HG02759 (cell line): Measurements from ENCODE around the gene INO80B.
A peak's percentile ranks its signal among the peaks of the same experiment; 100 is the strongest.
"Not testable (repeated sequence)": the region's sequence is repeated elsewhere in the genome, so short reads cannot be mapped to it uniquely, and the experiment has no call there.

ENCODE experiments used
- ATAC-seq: cut with Tn5 transposase; IDR thresholded peaks from one replicate; pipeline ENCODE4 v1.9.1; 2021; ENCODE audit warnings: mild to moderate bottlenecking, moderate library complexity; ENCODE audit not compliant: unreplicated experiment

The INO80B gene

DNA sequence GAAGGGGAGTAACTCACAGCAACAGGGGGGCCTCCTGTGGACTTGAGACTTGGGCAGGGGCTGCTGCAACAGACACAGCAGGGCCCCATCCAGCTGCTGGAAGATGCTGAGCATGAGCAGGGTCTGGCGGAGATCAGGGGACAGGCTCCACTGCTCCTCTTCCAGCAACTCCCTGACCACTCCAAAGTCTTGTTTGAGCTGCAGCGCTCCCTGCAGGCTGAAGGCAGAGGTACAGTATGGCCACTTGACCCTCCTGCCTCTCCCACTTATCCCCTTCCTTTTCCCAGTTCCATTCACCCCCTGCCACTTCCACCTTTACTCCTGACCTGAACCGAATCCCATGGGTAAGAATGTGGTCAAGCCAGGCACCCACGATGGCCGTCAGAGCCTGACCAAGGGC lies 20.0 kb downstream of the INO80B start:
- ATAC-seq: no peak

DNA sequence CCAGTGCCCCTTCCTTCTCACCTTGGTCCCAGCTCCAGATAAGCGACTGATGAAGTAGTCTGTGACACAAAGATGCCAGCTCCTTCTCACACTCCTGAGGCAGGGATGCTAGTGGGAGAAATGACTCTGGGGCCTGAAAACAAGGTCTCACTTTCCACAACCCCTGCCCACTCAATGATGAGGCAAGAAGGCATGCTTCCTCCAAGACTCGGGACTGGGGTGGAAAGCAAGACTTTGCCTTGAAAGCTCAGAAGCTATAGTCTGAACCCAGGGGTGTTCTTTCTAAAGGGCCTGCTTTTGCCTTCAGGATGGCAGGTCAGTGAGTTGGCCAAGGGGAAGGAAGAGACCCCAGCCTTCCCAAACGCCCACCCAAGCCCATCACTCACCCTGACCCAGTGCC lies 26.5 kb downstream of the INO80B start:
- ATAC-seq: no peak

DNA sequence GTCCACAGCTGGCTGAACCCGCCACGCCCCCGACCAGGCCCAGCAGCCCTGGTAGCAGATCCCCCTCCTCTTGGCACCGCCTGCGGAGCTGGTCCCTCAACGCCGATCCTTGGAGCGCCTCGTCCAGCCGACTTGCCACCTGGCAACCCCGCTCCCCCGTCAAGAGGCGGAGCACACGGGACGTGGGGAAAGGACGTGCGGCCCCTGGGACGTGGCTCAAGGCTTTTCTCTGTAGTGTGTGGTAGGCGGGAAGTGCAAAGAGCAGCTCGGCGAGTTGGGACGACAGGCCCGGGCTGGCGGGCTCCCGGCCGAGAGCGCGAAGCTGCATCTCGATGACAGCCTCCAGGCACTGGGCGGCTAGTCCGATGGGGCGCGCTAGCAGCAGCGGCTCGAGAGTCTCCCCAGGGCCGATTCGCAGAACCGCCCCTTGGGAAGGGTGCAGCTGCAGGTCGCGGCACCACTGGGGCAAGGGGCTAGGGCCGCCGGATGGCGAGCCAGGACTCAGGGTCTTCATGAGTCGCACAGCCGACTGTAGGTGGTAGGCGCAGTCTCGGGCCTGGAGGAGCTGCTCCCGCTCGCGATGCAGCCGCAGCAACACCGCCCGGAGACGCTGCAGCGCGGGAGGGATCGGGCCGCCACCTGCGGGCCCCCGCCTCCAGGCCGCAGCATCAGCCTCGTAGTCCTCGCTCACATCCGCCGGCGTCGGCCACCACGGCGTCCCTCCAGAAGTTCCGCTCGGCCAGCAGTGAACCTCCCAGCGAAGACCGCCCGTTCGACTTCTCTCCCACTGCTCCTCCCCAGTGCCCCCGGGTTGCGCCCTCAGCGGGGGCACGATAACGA lies 27.3 kb downstream of the INO80B start:
- peak; percentile 49 for ATAC-seq

DNA sequence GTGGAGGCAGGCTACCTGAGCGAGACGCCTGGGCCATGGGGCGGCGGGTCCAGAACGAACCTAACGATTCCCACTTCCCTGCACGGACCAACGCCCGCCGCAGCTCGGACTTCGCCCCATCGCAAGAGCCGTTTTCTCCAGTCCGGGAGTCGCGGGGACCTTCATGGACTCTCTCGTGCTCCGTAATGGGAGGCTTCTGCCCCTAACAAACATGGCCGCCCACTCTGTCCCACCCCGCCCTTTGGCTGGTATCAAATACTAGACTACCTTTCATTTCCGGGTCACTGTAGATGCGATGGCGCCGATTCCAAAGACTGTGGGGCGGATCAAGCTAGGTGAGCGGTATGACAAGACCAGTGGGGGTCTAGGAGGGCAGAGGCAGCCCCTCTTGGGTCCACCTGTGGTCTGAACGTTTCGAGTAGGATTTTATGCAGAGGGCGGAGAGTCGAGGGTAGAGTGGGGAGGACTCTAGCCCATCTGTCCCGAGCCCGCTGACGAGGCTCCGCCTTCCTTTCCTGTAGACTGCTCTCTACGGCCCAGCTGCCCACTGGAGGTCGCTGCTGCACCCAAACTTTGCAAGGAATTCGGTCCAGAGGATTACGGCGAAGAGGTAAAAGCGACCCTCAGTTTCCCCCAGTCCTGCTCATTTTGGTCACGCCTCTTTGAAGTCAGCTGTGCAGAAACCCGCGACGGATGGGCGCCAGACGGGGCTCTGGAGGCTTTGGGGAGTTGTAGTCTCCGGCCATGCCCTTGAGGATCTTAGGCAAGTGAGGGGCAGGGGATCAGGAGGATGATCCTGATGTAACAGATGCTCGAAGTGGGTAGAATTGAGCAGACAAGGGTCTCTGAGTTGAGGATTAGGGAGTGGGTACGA lies 28.2 kb downstream of the INO80B start, which contains the start of the genes CCDC142 and TTC31:
Gene CCDC142 (minus strand): TSS at position 198 of the 874 bp plus-strand sequence. CDS start 161 bp downstream, at position 37.
Gene TTC31 (plus strand): TSS at position 281 of the 874 bp plus-strand sequence. CDS start 15 bp downstream, at position 296.
- ATAC-seq: peak; percentile 90

DNA sequence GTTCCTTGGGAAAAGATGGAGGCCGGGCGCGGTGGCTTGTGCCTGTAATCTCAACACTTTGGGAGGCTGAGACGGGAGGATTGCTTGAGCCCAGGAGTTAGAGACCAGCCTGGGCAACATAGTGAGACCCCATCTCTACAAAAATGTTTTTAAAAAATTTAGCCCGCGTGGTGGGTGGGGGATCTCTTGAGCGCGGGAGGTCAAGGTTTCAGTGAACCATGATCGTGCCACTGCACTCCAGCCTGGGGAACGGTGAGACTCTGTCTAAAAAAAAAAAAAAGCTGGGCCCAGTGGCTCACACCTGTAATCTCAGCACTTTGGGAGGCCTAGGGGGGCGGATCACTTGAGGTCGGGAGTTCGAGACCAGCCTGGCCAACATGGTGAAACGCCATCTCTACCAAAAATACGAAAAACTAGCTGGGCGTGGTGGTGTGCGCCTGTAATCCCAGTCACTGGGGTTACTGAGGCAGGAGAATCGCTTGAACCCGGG lies 28.8 kb downstream of the INO80B start:
- ATAC-seq: not testable (repeated sequence)

DNA sequence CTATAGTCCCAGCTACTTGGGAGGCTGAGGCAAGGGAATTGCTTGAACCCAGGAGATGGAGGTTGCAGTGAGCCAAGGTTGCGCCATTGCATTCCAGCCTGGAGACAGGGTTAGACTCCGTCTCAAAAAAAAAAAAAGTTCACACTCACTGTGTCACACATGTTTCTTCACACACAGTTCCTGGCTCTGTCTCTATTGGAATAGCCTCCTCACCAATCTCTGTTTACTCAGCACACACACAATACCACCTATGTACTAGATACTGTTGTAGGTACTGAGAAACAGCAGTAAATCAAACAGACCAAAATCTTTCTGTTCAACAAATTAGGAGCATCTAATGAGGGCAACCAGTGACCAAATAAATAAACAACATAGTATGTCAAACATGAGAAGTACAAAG lies 31.3 kb downstream of the INO80B start:
- ATAC-seq: no peak

DNA sequence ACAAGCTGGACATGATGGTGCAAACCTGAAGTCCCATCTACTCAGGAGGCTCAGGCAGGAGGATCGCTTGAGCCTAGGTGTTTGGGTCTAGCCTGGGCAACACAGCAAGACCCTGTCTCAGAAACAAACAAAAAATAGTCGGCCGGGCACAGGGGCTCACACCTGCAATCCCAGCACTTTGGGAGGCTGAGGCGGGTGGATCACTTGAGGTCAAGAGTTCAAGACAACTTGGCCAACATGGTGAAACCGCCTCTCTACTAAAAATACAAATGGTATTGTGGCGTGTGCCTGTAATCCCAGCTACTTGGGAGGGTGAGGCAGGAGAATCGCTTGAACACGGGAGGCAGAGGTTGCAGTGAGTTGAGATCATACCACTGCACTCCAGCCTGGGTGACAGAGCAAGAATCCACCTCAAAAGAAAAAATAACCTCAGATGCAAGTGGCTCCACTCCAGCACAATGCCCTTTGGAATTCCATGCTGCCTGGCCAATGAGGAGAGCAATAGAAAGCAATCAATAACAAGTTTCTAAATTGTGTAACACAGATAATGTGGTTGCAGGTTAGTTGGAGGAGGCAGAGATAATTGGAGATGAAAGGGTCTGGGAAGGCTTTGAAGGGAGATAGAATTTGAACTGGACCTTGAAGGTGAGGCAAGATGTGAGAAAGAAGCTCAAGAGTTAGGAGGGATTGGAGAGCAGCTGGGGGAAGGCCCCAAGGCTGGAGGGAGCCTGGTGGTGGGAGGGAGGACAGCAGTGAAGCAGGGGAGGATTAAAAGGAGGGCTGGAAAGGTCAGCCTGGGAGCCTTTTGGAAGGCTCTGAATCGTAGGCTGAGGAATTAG lies 34.0 kb downstream of the INO80B start:
- no peak for ATAC-seq

DNA sequence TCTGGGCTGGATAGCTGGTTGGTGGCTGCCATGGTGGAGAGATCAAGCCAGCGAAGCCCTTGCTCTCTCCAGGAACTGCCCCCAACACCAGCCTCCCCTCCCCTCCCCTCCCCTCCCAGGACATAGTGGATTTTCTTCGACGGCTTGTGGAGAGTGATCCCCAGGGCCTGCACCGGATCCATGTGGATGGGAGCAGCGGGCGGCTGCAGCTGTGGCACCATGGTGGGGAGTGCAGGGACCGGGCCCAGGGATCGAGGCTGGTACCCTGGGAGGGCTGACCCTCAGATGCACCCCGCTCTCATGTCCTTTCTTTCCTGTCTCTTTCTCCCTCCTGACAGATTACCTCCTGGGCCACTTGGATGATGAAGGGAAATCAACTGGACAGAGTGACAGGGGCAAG lies 35.0 kb downstream of the INO80B start:
- no peak for ATAC-seq

DNA sequence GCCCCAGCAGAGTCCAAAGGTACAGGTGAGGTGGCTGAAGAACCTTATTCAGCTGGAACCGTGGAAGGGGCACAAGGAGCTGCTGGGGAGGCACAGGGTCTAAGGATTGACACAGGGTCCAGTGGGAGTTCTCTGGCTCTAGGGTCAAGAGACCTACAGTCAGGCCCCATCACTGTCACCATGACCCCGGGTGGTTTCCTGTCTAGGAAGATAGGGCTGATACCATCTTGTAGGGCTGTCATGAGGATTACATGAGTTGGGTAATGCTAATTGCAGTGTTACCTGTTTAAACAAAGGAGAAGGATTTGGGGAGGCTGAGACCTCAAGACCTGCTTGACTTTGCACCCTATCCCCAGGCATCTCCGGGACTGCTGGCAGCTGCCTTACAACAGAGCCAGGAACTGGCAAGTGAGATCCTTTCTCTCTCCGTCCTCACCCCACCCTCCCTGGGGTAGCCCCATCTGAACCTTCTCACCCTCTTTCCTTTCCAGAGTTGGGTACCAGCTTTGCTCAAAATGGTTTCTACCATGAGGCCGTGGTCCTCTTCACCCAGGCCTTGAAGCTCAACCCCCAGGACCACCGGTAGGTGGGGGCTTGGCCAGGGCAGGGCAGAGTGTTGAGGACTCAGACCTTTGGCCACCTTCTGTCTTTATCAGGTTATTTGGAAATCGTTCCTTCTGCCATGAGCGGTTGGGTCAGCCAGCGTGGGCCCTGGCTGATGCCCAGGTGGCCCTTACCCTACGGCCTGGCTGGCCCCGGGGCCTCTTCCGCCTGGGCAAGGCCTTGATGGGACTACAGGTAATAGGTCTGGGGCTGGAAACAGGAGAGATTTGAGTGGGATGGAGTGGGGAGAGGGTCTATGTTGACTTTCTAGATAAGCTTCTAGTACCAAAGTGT lies 37.0 kb downstream of the INO80B start:
- no peak for ATAC-seq

DNA sequence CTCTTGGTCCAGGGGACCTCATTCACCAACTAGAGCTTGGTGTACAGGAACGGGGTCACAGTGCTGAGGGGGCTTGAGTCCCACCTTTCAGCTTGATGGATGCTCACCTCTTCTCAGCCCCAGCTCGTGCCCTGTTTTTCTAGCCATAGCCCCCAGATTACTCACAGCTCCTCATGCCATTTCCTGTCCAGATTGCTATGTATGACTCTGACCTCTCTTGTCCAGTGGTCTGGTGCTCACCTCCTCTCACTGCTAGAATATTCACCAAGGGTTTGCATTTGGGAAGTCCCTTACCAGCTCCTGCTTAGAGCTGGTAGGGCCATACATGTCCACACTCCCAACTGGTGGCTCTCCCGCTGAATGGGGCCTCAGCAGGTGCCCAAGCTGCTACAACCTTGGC lies 38.7 kb downstream of the INO80B start:
- no peak for ATAC-seq

DNA sequence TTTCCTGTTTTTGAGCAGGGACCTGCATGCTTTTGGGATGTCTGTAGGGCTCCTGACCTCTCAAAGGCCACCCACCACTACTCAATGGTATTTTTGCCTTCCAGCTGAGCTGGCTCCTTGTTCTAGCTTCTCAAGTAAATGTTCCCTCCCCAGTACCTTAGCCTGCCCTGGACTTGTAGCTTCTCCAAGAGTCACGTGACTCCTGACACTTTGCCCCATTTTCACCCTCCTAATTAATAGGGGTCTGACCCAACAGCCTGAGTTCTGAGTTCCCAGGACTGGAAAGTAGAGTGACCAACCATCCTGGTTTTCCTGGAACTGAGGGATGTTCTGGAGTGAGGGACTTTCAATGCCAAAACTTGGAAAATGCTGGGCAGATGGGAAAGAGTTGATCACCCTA lies 40.6 kb downstream of the INO80B start:
- ATAC-seq: no peak

DNA sequence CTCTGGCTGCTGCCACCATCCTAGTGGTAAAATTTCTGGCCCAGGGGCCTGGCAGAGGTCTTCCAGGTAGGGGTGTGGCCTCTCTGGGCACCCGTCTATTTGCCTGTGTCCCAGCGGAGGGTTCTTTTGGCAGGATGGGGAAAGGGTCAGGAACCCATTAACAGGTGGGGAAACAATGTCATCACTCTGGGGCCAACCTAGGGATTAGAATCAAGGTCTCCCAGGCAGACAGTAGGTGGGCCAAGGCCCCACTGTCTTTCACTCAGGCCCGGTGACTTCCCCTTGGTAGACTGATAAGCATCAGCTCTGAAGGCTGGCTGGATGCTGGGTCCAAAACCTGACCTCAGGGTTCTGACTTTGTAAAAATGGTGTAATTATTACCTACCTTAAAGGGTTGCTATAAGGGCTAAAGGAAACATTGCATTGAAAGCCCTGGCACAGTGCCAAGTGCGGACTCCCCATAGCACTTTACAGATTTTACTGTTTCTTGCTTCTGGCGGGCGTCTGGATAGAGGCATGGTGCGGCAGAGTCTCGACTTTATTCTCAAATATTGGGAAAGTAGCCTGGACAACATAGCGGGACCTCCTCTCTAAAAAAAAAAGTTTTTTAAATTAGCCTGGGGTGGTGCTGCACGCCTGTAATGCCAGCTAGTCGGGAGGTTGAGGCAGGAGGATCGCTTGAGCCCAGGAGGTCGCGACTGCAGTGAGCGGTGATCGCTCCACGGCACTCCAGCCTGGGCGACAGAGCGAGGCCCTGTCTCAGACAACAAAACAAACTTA lies 42.3 kb downstream of the INO80B start:
- no peak for ATAC-seq

DNA sequence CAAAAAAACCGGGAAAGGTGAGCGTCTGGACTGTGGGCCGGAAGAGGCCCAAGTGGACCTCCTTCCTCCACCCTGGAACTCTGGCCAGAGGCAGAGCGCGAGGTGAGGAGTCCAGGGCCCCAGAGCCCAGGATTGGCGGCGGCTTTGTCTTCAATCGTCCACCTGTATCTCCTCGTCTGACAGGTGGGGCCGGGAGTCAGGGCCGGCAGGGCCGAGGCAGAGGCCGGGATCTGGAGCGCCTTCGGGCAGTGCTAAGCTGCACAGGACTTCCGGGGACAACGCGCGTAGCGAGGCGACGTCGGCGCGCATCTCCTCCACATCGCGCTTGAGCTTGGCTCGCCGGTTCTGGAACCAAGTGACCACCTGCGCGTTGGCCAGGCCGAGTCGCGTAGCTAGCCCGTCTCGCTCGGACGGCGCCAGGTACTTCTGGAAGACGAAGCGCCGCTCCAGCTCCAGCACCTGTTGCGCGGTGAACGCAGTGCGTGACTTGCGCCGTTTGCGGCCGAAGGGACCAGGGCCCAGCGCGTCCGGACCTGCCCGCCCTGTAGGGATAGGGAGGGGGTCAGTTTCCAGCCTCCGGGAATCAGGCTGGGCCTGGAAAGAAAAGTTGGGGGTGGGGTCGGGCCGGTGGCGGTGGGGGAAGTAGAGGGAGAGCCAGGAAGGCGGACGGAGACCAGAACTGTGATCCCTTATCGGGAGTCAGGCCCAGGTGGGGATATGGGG lies 43.1 kb downstream of the INO80B start:
- no peak for ATAC-seq

DNA sequence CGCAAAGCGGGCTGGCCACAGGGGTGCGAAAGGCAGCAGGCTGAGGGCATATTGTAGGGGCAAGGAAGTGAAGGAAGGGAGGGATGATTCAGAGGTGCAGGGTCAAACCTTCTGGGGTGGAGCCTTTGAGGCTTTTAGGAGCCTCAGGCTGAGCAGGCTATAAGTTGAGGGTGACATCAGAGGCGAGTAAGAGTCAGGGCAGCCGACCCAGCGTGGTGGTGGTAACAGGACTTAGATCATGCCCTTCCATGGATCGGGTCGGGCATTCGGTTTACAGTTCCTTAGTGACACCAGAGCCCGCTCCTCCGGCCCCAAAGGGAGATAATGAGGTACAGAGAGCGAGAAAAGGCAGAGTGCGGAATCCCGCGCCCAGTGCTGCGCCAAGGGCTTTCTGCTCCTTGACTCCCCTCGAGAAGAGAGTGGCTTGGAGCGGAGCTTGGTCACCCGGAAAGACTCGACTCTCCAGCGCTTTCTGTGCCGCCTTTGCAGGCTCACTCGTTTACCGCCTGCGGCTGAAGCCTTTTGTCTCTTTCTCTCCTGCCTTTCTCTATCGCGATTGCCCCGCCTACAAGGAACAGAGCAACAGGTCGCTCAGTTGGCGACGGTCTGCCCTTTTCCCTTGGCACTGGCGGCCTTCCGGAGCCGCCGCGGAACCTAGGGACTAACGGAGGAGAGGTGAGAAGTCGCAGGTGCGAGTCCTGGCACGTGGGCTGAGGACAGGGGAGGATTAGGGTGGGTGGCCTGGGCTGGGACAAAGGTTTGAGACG lies 43.8 kb downstream of the INO80B start:
- no peak for ATAC-seq

DNA sequence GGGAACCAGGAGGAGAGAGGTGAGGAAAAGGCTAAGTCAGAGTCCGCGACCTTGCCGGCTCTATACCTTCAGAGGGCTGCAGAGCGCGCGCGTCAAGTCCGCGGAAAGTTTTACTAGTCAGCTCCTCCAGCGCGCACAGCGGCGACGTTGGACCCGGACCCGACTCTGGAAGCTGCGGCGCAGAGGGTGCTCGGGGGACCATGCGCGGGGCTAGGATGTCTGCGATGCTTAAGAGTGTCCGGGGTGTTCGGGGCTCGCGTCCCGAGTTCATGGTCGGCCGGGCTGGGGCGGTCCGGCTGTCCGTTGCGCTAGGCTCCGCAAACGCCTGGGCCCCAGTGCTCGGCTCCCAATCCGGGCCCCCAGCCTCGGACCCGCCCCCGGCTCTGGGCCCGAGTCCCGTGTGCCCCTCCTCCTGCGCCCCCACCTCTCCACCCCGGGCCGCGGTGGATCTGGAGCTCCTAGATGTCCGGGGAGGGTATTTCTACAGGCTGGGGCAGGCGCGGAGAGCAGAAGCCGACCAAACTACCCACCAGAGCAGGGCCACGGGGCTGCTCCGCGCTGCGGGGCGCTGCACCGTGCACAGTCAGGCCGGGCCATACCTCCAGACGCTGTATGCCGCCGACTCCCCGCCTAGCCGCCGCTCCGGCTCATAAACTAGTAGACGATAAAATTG lies 44.5 kb downstream of the INO80B start, which contains the start of gene LBX2:
Gene LBX2 (minus strand): TSS at position 337 of the 673 bp plus-strand sequence. CDS start 66 bp downstream, at position 271.
- no peak for ATAC-seq

DNA sequence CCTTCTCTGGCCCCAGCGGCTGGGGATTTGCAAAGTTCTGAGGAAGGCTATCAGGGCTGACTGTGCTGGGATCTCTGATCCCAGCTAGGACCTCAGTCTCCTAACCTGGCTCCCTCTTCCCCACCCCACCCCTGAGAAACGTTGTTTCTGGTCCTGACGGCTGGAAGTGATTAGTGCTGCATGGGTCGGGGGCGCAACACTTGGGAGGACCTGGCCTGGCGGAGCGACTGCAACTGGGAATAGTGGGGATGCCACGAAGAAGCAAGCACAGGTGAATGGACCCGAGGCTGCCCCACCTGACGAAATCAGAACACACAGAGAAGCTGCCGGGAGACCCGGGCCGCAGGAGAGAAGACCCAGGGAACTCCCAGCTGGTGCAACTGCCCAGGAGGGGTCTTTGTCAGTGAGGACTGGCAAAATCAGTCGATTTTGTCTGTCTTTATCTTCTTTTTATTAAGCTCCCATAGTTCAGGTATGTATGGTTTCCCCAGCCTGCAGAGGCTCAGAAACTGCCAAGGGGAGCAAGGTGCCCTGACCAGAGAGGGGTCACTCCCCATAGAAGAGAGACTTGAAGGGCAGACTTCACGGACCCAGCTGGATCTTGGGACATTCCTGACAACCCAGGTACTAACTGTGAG lies 45.2 kb downstream of the INO80B start:
- ATAC-seq: no peak
